Hindlimb muscle (tissue), 1 donor: Measurements from ENCODE around the gene RFX3. TPM values are rescaled to one million over a fixed set of nuclear protein-coding genes. Genes with fewer than 3 reads are reported as not detected.
"Not testable (repeated sequence)": the region's sequence is repeated elsewhere in the genome, so short reads cannot be mapped to it uniquely, and the experiment has no call there.

Experiments used
- DNase-seq: peaks from one replicate; pipeline ENCODE4 v3.0.0-alpha.2; 2013
- polyA plus RNA-seq: library from polyadenylated mRNA; unstranded; fragments of 120-200 nt; gene quantifications from one replicate; pipeline ENCODE4 v1.2.1, GENCODE V29; 2013; ENCODE audit not compliant: insufficient read length

Gene RFX3
- polyA plus RNA-seq, 1 donor, result 5.0 TPM

- no peak for DNase-seq
Observed at GRCh38 chr9:3343671-3344070, 182.1 kb downstream of the RFX3 start.

- no peak for DNase-seq
Observed at GRCh38 chr9:3342159-3342777, 183.5 kb downstream of the RFX3 start.

- DNase-seq, result no peak
Observed at GRCh38 chr9:3337515-3338225, 188.1 kb downstream of the RFX3 start.

GRCh38 chr9:3336951-3337350, 188.8 kb downstream of the RFX3 start:
- no peak for DNase-seq

- DNase-seq, result no peak
Observed at GRCh38 chr9:3332802-3333201, 193.0 kb downstream of the RFX3 start.

GRCh38 chr9:3331801-3332200, 194.0 kb downstream of the RFX3 start:
- no peak for DNase-seq

- DNase-seq, result no peak
Observed at GRCh38 chr9:3330792-3331420, 194.9 kb downstream of the RFX3 start.

GRCh38 chr9:3329361-3329760, 196.4 kb downstream of the RFX3 start:
- DNase-seq, result no peak

GRCh38 chr9:3323714-3324113, 202.1 kb downstream of the RFX3 start:
- DNase-seq, result no peak

- DNase-seq, result no peak
Observed at GRCh38 chr9:3321186-3321585, 204.6 kb downstream of the RFX3 start.

- not testable (repeated sequence) for DNase-seq
Observed at GRCh38 chr9:3312595-3312994, 213.2 kb downstream of the RFX3 start.

GRCh38 chr9:3308609-3309008, 217.2 kb downstream of the RFX3 start:
- no peak for DNase-seq

- not testable (repeated sequence) for DNase-seq
Observed at GRCh38 chr9:3304388-3304787, 221.4 kb downstream of the RFX3 start.

- DNase-seq, result no peak
Observed at GRCh38 chr9:3299872-3300271, 225.9 kb downstream of the RFX3 start.

GRCh38 chr9:3296536-3296935, 229.3 kb downstream of the RFX3 start:
- no peak for DNase-seq

- no peak for DNase-seq
Observed at GRCh38 chr9:3292311-3292710, 233.5 kb downstream of the RFX3 start.

GRCh38 chr9:3290231-3290840, 235.5 kb downstream of the RFX3 start:
- DNase-seq, result no peak

GRCh38 chr9:3288686-3289085, 237.1 kb downstream of the RFX3 start:
- no peak for DNase-seq

GRCh38 chr9:3285365-3286161, 240.2 kb downstream of the RFX3 start:
- no peak for DNase-seq

GRCh38 chr9:3282365-3282764, 243.4 kb downstream of the RFX3 start:
- DNase-seq, result no peak

GRCh38 chr9:3281399-3281798, 244.4 kb downstream of the RFX3 start:
- DNase-seq, result no peak

- no peak for DNase-seq
Observed at GRCh38 chr9:3277200-3277599, 248.6 kb downstream of the RFX3 start.

- no peak for DNase-seq
Observed at GRCh38 chr9:3271581-3271980, 254.2 kb downstream of the RFX3 start.
